8988T (cell line): ENCODE measurements around the gene CCDC28B.
A peak's percentile ranks its signal among the peaks of the same experiment; 100 is the strongest.

ENCODE experiments used
- DNase-seq: peaks from one replicate; pipeline ENCODE4 v3.0.0; 2011

The CCDC28B gene

DNA sequence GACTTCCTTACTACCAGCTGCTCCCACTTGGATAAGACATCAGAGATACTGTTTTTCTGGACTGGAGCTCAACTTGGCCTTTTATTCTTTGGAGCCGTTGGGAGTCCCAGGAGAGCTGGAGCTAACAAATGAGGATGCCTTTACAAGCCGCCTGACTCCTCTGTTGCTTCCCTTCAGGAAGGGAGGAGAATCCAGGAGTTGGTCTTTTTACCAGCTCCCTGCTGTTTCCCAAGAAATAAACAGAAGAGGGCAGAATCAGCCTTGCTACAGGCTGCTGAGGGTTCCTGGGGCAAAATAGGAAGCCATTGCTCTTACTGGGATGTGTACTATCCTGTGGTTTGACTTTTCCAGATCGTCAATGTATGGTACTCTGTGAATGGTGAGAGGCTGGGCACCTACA lies 23.3 kb downstream of the CCDC28B start:
- no peak for DNase-seq

DNA sequence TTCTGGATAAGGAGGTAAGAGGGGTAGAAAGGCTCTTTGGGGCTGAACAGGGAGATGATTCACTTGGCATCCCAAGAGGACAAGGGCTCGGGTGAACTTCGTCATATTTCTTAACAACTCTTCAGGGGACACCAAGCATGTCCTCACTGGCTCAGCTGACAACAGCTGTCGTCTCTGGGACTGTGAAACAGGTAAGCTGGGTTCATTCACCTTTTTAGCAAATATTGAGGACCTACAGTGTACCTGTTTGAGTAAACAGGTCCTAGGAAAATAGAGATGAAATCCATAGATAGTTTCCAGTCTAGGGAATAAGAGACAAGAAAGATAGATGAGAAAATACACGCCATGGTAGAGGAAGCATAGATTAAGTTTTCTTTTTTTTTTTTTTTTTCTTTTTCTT lies 23.9 kb downstream of the CCDC28B start:
- DNase-seq, result no peak

DNA sequence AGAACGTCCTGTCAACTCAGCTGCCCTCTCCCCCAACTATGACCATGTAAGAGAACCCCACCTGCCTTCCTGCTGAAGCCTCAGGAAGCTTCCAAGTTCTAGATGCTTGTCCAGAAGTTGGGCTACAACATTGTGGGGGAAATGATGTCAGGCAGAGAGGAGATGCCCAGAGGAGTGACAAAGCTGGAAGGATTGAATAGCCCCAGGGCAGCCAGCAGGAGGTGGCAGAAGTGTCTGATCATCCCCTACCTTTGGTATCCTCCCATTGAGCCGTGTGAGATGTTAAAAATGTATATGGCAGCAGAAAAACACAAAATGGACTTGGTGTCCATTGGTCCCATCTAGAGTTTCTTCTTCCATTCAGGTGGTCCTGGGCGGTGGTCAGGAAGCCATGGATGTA lies 28.4 kb downstream of the CCDC28B start:
- DNase-seq, result no peak

DNA sequence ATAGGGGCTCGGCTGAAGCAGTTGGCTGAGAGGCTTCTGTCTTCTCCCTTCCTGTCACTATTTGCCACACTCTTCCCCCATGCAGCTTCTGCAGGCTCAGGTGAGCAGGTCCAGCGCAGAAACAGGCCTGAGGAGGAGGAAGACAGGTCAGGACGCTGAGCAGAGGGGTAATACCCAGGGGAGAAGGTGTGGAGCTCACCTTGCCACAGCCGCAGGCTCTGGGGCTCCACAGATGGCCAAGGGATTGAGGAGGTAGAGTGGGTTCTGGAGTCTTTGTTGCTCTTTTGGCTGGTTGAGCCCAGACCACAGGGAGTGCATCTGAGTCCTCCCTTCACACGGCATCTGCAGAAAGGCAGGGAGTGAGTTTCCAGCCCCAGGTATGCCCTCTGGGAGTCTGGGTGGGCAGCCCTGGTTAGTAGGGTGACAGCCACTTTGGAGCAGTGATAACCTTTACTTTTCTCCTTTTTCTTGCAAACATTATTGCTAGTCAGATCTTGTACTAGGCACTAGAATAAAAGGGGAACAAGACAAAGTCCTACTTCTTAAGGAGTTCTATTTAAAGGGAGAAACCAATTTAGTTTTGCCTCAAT lies 31.5 kb downstream of the CCDC28B start:
- DNase-seq, result no peak

DNA sequence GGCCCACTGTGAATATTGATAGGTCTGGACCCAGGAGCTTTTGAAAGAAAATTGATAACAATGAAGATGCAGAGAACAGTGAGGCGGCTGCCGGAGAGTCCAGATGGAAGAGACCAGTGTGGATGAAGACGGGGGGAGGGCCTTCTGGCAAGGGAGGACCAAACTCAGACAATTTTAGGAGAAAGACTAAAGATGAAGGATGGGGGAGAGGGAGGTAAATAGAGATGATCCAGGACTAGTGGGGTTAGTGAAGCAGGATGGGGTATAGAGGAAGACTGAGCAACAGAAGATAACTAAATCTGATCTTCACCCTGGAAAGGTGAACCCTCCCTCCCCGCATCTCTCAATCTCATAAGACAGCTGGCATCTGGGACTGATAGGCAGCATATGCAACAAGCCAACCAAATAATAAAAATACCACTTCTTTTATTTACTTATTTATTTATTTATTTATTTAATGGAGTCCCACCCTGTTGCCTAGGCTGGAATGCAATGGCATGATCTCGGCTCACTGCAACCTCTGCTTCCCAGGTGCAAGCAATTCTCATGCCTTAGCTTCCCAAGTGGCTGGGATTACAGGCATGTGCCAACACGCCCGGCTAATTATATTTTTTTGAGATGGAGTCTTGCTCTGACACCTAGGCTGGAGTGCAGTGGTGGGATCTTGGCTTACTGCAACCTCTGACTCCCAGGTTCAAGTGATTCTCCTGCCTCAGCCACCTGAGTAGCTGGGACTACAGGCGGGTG lies 32.3 kb downstream of the CCDC28B start:
- no peak for DNase-seq

DNA sequence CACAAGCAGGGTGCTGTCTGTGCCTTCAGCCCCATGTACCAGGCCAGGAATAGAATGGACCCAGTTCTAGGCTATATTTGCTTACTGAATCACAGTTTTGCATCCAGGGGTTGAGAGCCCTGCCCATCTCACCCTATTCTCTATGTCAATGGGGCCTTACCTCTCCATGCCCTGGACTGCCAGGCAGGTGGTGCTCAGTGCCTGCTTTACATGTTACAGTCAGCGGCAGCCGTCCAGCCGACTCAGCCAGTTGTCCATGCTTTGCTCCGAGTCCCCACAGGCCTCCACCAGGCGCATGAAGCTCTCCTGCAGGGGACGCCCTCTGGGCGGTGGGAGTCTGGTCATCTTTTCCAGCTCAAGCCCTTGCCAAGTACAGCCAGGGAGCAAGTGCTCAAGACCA lies 34.4 kb downstream of the CCDC28B start:
- DNase-seq, result no peak

DNA sequence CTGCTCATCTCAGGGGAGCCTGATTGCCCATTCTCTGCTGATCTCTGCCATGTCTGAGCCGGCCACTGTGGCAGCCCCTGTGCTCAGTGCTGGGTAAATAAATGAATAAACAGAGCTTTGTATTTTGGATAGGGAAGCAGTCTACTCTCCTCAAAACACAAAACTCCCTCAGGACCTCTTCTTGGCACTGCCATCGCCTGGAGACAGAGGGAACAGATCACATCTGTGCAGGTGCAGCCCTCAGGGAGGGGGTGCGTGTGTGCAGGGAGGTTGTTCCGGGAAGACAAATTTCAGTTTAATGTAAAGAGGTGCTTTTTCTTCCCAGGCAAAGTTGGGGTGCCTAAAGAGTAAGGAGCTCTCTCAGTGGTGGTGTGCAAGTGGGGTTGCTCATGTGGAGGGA lies 38.9 kb downstream of the CCDC28B start:
- no peak for DNase-seq

DNA sequence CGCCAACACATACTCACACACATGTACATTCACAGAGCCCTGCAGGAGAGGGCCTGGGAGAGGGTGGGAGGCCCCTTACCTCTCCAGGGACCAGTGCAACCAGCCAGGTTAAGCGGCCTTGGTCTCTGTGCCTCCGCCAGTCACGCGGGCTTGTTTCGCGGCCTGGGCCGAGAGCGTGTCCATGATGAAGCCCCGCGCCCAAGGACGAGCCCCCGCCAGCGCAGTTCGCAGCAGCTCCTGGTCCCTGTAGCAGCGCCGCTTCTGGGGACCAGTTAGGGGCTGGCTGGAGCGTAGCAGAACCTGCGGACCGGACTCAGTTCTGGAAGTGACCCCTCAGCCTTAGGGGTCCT lies 39.4 kb downstream of the CCDC28B start:
- DNase-seq, result no peak

DNA sequence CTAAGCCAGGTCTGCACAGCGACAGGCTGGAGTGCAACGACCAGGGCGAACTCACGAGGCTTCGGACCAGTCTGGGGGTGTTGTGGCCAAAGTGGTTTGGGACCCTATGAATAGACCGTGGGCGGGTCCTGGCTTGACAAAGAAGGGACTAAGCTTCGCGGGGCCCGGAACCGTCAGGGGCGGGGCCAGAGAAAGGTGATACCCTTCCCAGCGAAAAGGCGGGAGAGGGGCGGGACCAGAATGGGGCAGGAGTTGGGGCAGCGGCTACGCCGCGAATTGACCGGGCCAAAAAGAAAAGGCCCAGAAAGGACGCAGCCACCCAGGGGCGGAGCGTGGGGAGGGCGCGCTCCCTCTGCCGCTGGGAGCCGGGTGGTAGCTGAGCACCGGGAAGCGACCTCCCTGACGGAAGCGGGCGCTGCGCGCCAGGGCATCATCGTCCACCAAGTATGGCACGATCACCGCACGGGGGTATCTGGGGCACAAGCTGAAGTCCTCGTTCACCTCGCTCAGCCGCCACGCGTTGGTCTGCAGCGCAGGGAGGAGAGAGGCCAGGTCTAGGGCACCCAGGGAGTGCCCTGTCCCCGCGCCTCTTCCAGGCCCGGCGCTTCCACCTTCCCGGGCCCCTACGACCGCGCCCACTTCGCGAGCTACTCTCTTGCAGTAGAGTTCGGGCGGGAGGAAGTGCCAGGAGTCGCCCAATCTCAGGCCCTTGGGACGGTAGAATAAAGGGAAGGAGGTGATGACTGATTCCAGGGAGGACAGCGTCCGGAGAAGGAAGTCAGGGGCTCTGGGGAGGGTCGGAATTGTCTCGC lies 40.0 kb downstream of the CCDC28B start:
- DNase-seq, result no peak

DNA sequence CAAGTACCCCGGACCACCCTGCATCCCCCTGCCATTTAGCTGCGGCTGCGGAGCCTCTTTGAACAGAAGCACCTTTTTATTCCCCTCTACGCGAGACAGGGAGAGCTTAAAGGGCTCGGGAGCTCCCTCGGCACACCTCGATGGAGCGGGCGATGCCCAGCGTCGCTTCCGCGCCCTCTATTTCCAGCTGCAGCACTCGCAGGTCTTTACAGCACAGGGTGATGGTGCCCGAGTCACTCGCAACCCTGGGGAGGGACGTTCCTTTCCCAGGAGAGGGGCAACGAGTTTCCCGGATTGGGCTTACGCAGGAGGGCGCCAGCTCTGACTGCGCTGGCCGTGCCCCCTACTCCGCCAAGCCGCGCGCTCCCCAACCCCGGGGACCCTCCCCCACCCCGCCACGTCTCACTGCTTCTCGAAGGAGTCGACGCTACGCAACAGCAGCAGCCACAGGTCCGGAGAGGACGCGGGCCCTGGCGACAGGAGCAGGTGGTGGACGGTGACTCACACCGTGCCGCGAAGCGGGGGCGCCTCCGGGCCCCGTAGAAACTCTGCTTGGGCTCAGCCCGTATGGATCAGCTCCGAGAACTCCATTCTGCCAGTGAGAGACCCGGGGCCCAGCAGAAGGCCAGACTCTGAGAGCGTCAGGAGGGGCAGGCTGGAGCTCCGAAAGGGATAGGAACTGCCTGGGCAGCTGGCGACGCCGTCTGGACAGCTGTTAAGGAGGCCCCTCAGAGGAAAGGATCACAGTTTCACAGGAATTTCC lies 40.8 kb downstream of the CCDC28B start:
- DNase-seq, result no peak

DNA sequence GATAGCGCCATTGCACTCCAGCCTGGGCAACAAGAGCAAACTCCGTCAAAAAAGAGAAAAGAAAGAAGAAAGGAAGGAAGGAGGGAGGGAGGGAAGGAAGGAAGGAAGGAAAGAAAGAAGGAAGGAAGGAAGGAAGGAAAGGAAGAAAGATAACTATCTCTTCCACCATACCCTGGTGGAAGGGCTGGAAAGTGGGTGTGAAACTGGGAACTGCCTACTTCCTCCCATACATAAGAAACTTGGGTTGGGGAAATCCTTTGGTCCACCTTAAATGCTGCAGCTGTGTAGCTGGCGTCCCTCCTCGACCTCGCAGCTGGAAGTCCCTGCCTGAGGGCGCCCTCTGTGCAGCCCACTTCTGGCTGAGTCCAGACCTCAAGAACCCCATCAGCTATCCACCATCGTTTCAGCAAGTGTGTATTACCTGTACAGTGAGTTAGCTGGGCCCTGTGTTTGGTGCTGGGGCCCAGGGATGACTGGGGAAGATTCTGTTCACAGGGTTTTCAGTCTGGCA lies 42.0 kb downstream of the CCDC28B start:
- DNase-seq, result no peak

DNA sequence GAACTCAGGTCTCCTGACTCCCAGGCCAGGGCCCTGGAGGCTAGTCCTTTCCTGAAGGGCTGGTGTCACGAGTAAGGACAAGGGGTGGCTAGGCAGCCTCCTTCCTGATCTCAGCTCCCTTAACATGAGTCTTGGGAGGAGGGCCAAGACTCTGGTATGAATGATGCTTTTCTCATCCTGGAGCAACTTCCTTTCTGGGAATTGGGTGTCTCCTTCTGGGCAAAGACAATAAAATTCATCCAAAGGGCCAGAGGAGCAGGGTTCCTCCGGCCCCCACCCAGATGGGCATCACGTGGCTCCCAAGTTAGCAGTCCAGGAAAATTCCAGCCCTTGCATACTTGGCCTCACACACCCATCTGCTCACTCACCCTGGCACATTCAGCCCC lies 46.5 kb downstream of the CCDC28B start, which contains the start of gene FAM167B:
TSS of gene FAM167B (plus strand) at position 335 of the 386 bp plus-strand sequence. CDS start 200 bp downstream, outside the sequence.
- DNase-seq, result no peak

DNA sequence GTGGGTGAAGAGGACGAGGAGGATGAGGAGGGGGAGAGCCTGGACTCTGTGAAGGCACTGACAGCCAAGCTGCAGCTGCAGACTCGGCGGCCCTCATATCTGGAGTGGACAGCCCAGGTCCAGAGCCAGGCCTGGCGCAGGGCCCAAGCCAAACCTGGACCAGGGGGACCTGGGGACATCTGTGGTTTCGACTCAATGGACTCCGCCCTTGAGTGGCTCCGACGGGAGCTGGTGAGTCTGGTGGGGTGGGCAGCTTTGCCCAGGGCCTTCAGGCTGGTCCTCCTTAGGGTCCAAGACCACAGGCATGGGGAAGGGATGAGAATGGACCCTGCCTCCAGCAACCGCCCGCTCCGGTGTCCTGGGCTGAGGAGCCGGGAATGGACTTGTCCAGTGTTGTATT lies 47.1 kb downstream of the CCDC28B start:
- no peak for DNase-seq

DNA sequence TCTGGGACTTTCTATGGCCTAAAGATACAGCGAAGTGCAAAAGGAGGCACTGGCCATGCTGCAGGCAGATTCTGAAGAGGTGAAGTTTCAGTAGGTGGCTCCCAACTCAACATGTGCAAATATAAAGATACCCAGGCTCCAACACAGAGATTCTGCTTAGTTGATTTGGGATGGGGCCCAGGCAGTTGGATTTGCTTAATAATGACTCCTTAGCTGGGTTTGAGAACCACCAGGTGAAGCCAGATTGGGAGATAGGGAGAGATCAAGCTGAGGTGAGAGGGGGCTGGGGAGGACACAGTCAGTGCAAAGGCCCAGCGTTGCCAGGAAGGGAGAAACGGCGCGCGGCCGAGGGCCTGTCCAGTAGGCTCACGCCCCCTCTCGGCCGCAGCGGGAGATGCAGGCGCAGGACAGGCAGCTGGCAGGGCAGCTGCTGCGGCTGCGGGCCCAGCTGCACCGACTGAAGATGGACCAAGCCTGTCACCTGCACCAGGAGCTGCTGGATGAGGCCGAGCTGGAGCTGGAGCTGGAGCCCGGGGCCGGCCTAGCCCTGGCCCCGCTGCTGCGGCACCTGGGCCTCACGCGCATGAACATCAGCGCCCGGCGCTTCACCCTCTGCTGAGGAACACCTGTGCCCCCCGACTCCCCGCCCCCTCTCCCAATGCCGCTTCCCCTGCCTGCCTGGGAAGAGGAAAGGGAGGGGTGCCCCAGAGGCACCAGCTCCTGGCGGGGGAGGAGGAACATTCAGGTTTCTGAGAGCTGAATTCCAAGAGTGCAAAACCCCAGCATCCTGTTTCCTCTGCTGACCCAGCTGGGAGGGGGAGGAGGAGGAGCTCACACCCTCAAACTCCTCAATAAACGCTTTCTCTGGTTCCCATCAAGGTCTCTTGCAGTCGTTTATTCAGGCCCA lies 47.8 kb downstream of the CCDC28B start:
- DNase-seq, result peak; percentile 71

DNA sequence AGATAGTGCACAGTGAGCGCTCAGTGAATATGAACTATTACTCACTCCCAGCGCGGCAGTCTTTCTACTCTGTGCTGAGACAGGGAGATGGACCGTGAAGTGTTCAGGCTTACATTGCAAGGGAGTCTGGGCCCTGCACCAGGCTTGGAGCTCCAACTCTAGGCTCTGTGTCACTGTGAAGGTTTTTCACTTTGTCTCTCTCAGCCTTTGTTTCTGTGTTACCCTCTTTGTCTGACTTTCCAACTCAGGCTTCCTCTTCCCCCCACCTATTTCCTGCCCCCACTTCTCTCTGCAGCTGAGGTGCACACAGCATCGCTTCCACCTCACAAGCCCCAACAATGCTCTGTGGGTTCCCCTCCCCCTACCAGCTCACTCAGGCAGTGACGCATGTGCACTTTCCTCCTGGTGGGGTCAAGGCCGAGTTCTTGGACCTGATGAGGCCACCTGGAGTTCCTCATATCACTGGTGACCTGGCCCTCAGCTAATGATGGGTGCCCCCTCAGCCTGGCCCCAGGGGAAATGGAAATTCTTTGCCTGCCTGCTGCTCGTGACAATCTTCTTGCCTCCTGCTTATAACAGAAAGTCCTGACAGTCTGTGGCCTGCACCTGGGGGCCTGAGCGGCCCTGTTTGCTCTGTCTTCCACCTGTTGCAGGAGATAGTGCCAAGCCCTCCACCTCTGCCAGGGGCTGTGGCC lies 49.6 kb downstream of the CCDC28B start:
- no peak for DNase-seq

DNA sequence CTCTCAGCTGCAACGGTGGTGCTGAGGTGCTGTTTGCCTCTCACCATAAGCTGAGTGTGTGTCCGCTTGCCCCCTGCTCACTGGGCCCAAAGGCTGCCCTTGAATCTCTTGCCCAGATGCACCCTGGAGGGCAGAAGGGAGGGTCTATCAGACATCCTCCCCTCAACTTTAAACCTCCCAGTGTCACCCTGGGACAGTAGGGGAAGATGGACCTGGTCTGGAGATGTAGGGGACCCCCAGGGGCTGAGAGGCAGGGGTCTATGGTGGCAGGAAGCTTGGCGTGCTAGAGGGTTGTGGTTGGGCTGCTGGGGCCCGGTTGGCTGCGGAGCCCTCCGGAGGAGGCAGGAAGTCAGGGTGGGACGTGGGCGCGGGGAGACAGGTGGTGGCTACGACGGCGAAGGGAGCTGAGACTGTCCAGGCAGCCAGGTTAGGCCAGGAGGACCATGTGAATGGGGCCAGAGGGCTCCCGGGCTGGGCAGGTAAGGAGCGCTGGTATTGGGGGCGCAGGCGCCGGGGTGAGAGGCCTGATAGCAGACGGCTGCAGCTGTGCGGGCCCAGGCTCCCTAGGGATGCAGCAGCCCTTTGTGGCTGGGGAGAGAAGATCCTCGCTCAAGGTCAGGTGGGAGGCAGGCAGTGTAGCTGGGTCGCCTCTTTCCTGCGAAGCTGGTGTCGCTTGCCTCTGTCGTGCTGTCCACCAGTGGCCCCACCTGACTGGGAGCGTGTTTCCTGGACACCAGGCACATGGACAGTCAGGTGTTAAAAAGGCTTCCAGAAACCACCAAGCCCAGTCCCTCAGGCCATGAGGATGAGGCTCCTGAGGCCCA lies 50.7 kb downstream of the CCDC28B start, which contains the start of gene LCK:
TSS of gene LCK (plus strand) at position 373 of the 824 bp plus-strand sequence. CDS start 23,065 bp downstream, outside the sequence.
- DNase-seq, result no peak
